Measurements from ENCODE around the gene MYBPH.

Gene MYBPH

DNA sequence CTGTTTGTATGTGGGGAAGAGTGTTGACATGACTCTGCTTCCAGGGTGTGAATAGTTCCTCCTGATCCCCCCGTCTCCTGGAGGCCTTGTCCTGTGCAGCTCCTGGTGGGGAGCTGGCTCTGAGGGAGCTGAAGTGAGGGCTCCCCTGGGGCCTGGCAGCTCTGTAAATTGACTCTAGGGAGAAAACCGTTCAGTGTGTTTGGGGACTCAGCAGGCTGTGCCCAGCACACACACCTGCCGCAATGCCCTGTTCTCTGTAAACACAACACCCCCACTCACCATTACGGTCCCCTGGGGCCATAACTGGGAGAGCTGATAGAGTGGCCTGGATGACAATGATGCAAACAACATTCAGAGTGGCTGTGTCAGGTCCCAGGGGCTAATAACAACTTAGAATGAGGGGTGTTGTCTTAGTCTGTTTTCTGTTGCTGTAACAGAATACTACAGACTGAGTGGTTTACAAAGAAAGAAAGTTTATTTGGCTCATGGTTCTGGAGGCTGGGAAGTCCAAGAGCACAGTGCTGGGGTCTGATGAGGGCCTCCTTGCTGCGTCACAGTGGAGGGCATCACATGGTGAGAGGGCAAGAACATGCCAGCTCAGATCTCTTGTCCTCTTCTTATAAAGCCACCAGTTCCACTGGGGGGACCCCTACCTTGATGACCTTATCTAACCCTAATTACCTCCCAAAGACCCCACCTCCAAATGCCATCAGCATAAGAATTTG, 32.8 kb downstream of the MYBPH start:
- Histone ChIP-seq H3K4me3 (ENCODE audit: low read depth, low read length) (no peak overlapping the region), H3K27ac (no peak overlapping the region), H3K36me3 (replicated peaks) (no peaks in the 10 kb centered on the region), H3K27me3 (replicated peaks) (no peaks in the 10 kb centered on the region)
- TF ChIP-seq, protein P1, sequence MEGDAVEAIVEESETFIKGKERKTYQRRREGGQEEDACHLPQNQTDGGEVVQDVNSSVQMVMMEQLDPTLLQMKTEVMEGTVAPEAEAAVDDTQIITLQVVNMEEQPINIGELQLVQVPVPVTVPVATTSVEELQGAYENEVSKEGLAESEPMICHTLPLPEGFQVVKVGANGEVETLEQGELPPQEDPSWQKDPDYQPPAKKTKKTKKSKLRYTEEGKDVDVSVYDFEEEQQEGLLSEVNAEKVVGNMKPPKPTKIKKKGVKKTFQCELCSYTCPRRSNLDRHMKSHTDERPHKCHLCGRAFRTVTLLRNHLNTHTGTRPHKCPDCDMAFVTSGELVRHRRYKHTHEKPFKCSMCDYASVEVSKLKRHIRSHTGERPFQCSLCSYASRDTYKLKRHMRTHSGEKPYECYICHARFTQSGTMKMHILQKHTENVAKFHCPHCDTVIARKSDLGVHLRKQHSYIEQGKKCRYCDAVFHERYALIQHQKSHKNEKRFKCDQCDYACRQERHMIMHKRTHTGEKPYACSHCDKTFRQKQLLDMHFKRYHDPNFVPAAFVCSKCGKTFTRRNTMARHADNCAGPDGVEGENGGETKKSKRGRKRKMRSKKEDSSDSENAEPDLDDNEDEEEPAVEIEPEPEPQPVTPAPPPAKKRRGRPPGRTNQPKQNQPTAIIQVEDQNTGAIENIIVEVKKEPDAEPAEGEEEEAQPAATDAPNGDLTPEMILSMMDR (IDR thresholded peaks at IDR 0.05; ENCODE audit: low read depth, low read length, missing control alignments), result no peak
- DNase-seq, result no peak
- in situ Hi-C loops (cut with HindIII; ENCODE audit: low pct_ligation_motif_present, low sequenced_read_pairs), result no loop called here

DNA sequence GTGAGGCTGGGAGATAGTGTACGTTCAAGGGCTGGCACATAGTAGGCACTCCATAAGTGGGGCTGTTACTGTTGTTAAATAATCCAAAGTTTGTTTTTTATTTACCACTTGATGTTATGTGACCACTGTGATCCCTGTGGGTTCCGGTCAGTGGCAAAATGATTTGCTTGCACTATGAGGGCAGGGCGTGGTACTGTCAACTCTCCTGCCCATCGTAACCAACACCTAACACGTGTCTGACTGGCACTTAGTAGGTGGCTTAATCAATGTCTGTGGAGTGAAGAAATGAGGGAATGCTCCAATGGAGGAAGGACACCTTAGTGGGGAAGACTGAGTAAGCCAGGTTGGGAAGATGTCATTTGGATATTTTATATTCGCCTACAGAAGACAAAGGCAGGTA, 33.5 kb downstream of the MYBPH start:
- Histone ChIP-seq H3K27ac (no peak overlapping the region), H3K27me3 (replicated peaks) (no peaks in the 10 kb centered on the region), H3K36me3 (replicated peaks) (no peaks in the 10 kb centered on the region), H3K4me3 (ENCODE audit: low read depth, low read length) (no peak overlapping the region)
- no peak for DNase-seq
- in situ Hi-C loops (cut with HindIII; ENCODE audit: low pct_ligation_motif_present, low sequenced_read_pairs), result no loop called here
- TF ChIP-seq, protein P1 (IDR thresholded peaks at IDR 0.05; ENCODE audit: low read depth, low read length, missing control alignments), result no peak

DNA sequence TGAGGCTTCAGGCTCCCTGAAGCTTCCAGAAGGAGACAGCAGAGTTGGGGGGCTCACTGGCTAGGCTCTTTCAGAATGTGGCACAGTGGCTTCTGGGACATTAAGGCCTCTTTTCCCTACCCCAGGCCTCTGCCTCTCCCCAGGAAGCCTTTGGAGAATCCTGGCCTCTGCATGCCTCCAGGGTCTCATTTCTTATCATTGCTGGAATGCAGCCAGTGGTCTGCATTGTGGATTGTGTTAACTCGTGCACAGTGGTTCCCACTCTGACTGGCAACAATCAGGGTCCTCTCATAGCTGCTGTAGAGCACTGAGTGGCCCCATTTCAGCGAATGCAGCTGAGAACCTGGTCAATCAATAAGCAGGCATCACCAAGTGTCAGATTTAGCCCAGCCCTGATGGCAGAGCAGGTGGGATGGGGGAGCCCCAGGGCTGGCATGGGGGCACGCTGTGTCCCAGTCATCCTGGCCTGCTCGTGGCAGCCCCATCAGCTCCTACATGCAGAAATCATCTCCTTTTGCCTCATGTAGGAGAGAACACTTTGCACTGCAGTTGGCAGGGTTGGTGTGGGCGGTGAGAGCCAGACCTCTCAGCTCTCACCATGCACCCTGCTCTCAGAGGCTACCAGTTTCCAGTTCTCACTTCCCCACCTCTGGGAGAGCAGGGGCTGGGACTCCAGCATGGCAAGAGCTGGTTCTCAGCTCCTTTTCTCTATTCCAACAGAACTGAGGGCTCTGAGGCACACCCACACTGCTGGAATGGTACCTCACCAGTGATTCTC, 34.7 kb downstream of the MYBPH start:
- Histone ChIP-seq H3K36me3 (replicated peaks) (no peaks in the 10 kb centered on the region), H3K27me3 (replicated peaks) (no peaks in the 10 kb centered on the region), H3K4me3 (ENCODE audit: low read depth, low read length) (no peak overlapping the region), H3K27ac (no peak overlapping the region)
- no peak for DNase-seq
- in situ Hi-C loops (cut with HindIII; ENCODE audit: low pct_ligation_motif_present, low sequenced_read_pairs), result no loop called here
- TF ChIP-seq, protein P1 (IDR thresholded peaks at IDR 0.05; ENCODE audit: low read depth, low read length, missing control alignments), result no peak

DNA sequence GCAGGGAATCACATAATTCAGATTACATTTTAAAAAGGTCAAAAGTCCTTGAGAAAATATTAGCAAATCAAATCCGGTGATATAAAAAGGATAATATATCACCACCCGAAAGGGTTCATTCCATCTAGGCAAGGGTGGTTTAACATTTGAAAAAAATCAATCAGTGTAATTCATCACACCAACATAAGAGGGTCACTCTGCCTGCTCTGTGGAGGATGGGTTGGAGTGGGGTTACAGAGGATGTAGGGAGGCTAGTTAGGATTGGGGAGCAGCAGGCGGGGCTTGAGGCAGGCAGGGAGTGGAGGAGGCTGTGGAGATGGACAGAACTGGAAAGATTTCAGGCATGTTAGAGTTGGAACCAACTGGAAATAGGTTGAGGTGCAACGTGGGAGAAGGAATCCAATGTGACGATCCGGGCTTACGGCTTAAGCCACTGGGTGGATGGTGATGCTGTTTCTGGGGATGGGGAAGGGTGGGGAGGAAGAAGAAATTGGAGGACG, 35.6 kb downstream of the MYBPH start:
- TF ChIP-seq, protein P1 (IDR thresholded peaks at IDR 0.05; ENCODE audit: low read depth, low read length, missing control alignments), result no peak
- in situ Hi-C loops (cut with HindIII; ENCODE audit: low pct_ligation_motif_present, low sequenced_read_pairs), result no loop called here
- DNase-seq, result no peak
- Histone ChIP-seq H3K4me3 (ENCODE audit: low read depth, low read length) (no peak overlapping the region), H3K36me3 (replicated peaks) (no peaks in the 10 kb centered on the region), H3K27ac (no peak overlapping the region), H3K27me3 (replicated peaks) (no peaks in the 10 kb centered on the region)

- H3K36me3 ChIP-seq (replicated peaks), result no peaks in the 10 kb centered on the region
- H3K4me3 ChIP-seq (ENCODE audit: low read depth, low read length), result no peak overlapping the region
- H3K27me3 ChIP-seq (replicated peaks), result no peaks in the 10 kb centered on the region
- in situ Hi-C loops (cut with HindIII; ENCODE audit: low pct_ligation_motif_present, low sequenced_read_pairs), result no loop called here
- no peak overlapping the region for H3K27ac ChIP-seq
- TF ChIP-seq, protein P1 (IDR thresholded peaks at IDR 0.05; ENCODE audit: low read depth, low read length, missing control alignments), result no peak
- no peak for DNase-seq
Measured at GRCh38 chr1:203138066-203138465, 37.6 kb downstream of the MYBPH start.

All from brain microvascular endothelial cell (primary cell).